Trophoblast cell (in vitro differentiated cells and primary cell): ENCODE measurements around the gene DIAPH1.

Source experiments
- DNase-seq, 2 donors: peaks; one replicate each; pipeline ENCODE4 v3.0.0-alpha.2; 2016
- H2AFZ ChIP-seq: 2 replicates; pipeline ENCODE4 v1.6.1; 2013; ENCODE audit warnings: low read length, moderate library complexity, mild to moderate bottlenecking; ENCODE audit not compliant: insufficient read depth, poor library complexity
- H2AK5ac ChIP-seq: 2 replicates; pipeline ENCODE4 v1.6.1; 2013; ENCODE audit warnings: mild to moderate bottlenecking, low read length
- H2BK120ac ChIP-seq: 2 replicates; pipeline ENCODE4 v1.6.1; 2013; ENCODE audit warnings: low read length, mild to moderate bottlenecking, moderate library complexity; ENCODE audit not compliant: insufficient read depth, poor library complexity
- H2BK12ac ChIP-seq: 2 replicates; pipeline ENCODE4 v1.6.1; 2013; ENCODE audit warnings: mild to moderate bottlenecking, low read length, moderate library complexity
- H2BK5ac ChIP-seq: 2 replicates; pipeline ENCODE4 v1.6.1; 2013; ENCODE audit warnings: low read length, low read depth, moderate library complexity, mild to moderate bottlenecking; ENCODE audit not compliant: poor library complexity
- H3K14ac ChIP-seq: 2 replicates; pipeline ENCODE4 v1.6.1; 2013; ENCODE audit warnings: mild to moderate bottlenecking, low read length
- H3K18ac ChIP-seq: 2 replicates; pipeline ENCODE4 v1.6.1; 2013; ENCODE audit warnings: mild to moderate bottlenecking, low read length
- H3K23ac ChIP-seq: 2 replicates; pipeline ENCODE4 v1.6.1; 2013; ENCODE audit warnings: low read length
- H3K27ac ChIP-seq: 2 replicates; pipeline ENCODE4 v1.5.1; 2013; ENCODE audit warnings: low read depth, mild to moderate bottlenecking, inconsistent platforms, low read length, moderate library complexity
- H3K27me3 ChIP-seq: 2 replicates; pipeline ENCODE4 v1.6.1; 2013; ENCODE audit warnings: inconsistent platforms, mild to moderate bottlenecking, low read length, moderate library complexity; ENCODE audit not compliant: insufficient read depth
- H3K36me3 ChIP-seq, 2 experiments: 1 replicate in 1 of 2; 2 replicates in 1 of 2; pipeline ENCODE4 v1.6.1; 2013; ENCODE audit warnings: low read length in 2 of 2, mild to moderate bottlenecking in 2 of 2, moderate library complexity in 1 of 2; ENCODE audit not compliant: insufficient read depth in 2 of 2, control insufficient read depth in 1 of 2
- H3K4ac ChIP-seq: 2 replicates; pipeline ENCODE4 v1.6.1; 2013; ENCODE audit warnings: low read depth, mild to moderate bottlenecking, low read length, moderate library complexity
- H3K4me1 ChIP-seq, 2 experiments: 1 replicate in 1 of 2; 2 replicates in 1 of 2; pipeline ENCODE4 v1.6.1; 2013; ENCODE audit warnings: low read length in 2 of 2, mild to moderate bottlenecking in 2 of 2, moderate library complexity in 1 of 2; ENCODE audit not compliant: insufficient read depth in 2 of 2, control insufficient read depth in 1 of 2
- H3K4me2 ChIP-seq: 2 replicates; pipeline ENCODE4 v1.6.1; 2013; ENCODE audit warnings: inconsistent platforms, mild to moderate bottlenecking, low read length, moderate library complexity
- H3K4me3 ChIP-seq: 2 replicates; pipeline ENCODE4 v1.5.1; 2013; ENCODE audit warnings: mild to moderate bottlenecking, low read depth, low read length, inconsistent platforms
- H3K79me1 ChIP-seq: one replicate; pipeline ENCODE4 v1.6.1; 2013; ENCODE audit warnings: low read length
- H3K79me2 ChIP-seq: 2 replicates; pipeline ENCODE4 v1.6.1; 2013; ENCODE audit warnings: low read length, mild to moderate bottlenecking; ENCODE audit not compliant: control insufficient read depth, insufficient read depth, poor library complexity
- H3K9ac ChIP-seq: 2 replicates; pipeline ENCODE4 v1.6.1; 2013; ENCODE audit warnings: mild to moderate bottlenecking, low read length
- H3K9me3 ChIP-seq: 2 replicates; pipeline ENCODE4 v1.6.1; 2013; ENCODE audit warnings: low read depth, mild to moderate bottlenecking, control low read depth, inconsistent platforms, low read length; ENCODE audit not compliant: insufficient read depth
- H4K12ac ChIP-seq: 2 replicates; pipeline ENCODE4 v1.6.1; 2013; ENCODE audit warnings: low read depth, mild to moderate bottlenecking, low read length, moderate library complexity
- H4K8ac ChIP-seq: 2 replicates; pipeline ENCODE4 v1.6.1; 2013; ENCODE audit warnings: low read depth, mild to moderate bottlenecking, low read length, moderate library complexity
- H4K91ac ChIP-seq: one replicate; pipeline ENCODE4 v1.6.1; 2013; ENCODE audit warnings: low read depth, mild to moderate bottlenecking, low read length, moderate library complexity
- WGBS: extraction: QIAGEN DNeasy Blood & Tissue Kit; methylation state at CpG from one replicate; pipeline ENCODE4 v1.1.7; 2013; ENCODE audit warnings: missing lambda C conversion rate; ENCODE audit not compliant: insufficient read length, insufficient coverage; ENCODE audit errors: extremely low coverage; 5-methylcytosine and 5-hydroxymethylcytosine counted together

The DIAPH1 gene

DNA sequence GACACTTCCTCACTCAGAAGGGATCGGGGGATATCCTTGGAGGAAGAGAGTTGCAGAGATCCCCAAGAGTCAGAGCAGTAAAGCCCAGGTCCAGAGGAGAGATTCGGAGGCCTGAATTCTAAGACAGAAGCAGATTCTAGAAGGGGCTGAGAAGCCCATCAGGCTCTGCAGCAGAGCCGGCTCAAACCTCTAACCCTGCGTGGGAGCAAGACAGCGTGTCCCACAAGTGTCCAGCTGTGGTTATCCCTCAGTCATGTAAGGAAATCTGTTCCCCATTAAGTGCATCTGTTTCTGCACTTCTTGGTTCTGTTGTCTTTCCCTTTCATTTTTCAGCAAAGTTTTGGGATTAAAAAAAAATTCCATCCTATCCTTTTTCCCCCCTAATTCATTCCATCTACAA lies 4.8 kb upstream of the DIAPH1 start:
- H4K91ac ChIP-seq, result no peak overlapping the region
- H3K4me3 ChIP-seq, result no peak overlapping the region
- no peak overlapping the region for H3K4me2 ChIP-seq
- H3K4me1 ChIP-seq, result no peaks in the 10 kb centered on the region
- H3K18ac ChIP-seq, result no peak overlapping the region
- no peak overlapping the region for H2AK5ac ChIP-seq
- H3K14ac ChIP-seq, result no peak overlapping the region
- H3K79me1 ChIP-seq, result peaks cover 1% of the 10 kb centered on the region
- no peak overlapping the region for H3K27ac ChIP-seq
- H3K23ac ChIP-seq, result no peak overlapping the region
- H3K36me3 ChIP-seq, result peaks cover 34 to 45% of the 10 kb centered on the region in 2 experiments
- H3K27me3 ChIP-seq, result no peaks in the 10 kb centered on the region
- WGBS, result no CpG with 5 or more reads among the region's 5 CpGs
- peaks cover 1% of the 10 kb centered on the region for H3K79me2 ChIP-seq
- H4K8ac ChIP-seq, result no peak overlapping the region
- no peak overlapping the region for H4K12ac ChIP-seq
- no peak overlapping the region for H3K9ac ChIP-seq
- H3K4ac ChIP-seq, result no peak overlapping the region
- no peak for DNase-seq
- H2AFZ ChIP-seq, result no peak overlapping the region
- H3K9me3 ChIP-seq, result no peaks in the 10 kb centered on the region
- H2BK5ac ChIP-seq, result no peak overlapping the region
- H2BK120ac ChIP-seq, result no peak overlapping the region
- H2BK12ac ChIP-seq, result no peak overlapping the region

DNA sequence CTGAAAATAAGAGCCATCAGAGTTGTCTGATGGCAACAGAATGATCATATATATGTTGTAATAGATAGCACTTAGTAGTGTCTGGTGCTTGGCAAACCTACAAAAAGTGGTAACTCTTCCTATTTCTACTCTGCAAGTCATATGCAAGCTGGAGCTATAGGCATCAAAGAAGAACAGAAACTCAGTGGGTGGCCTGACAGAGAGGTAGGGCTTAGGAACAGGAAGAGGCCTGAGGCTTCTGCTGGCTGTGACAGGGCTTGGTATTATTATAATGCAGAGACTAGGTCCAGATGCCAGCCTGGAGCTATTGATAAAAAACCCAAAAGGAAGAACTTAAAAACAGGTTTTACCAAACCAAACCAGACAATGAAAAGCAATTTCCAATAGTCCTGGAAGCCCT lies 4.4 kb upstream of the DIAPH1 start:
- Histone ChIP-seq H2AK5ac (no peak overlapping the region), H3K79me2 (peaks cover 5% of the 10 kb centered on the region), H4K8ac (no peak overlapping the region), H3K27ac (no peak overlapping the region), H3K23ac (no peak overlapping the region), H3K79me1 (peaks cover 5% of the 10 kb centered on the region), H3K4me2 (no peak overlapping the region), H3K4me3 (no peak overlapping the region), H3K36me3 (peaks cover 31 to 40% of the 10 kb centered on the region in 2 experiments), H4K12ac (no peak overlapping the region), H2BK120ac (no peak overlapping the region), H4K91ac (no peak overlapping the region), H3K9ac (no peak overlapping the region), H3K27me3 (no peaks in the 10 kb centered on the region), H2AFZ (no peak overlapping the region), H3K18ac (no peak overlapping the region), H2BK5ac (no peak overlapping the region), H2BK12ac (no peak overlapping the region), H3K9me3 (no peaks in the 10 kb centered on the region), H3K4ac (no peak overlapping the region), H3K14ac (no peak overlapping the region), H3K4me1 (no peaks in the 10 kb centered on the region)
- DNase-seq, result no peak

DNA sequence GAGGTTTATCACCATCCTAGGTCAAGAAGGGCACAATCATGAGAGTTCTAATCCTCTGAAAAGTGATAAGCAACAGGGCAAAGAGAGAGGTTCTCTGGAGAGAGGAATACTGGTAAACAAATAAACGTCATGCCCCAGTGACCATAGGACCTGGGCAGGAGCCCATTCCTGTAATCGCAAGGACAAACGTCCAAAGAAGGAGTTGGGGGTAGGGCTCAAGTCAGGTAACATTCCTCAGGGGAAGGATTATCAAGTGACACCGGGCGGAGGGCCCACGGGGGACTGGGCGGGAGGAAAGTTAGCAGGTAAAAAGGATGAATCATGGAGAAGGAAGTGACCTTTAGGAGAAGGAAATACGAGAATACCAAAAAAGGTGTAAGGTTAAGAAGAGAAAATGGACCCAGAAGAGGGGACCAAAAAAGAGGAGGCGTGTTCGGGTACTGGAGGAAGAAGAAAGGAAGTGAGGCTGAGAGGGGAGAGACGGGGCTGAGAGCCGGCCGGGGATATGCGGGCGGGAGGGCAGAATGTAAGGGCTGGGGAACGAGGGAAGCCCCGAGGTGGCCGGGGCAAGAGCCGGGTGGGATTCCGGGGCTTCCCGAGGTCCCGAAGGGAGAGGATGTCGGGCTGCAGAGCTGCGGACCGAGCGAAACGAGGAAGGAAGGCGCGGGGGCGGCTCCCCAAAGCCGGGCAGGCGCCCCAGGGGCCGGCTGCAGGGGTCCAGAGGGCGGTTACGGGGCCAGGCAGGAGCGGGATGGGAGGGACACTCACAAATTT lies 583 bp downstream of the DIAPH1 start:
- no peaks in the 10 kb centered on the region for H3K27me3 ChIP-seq
- peaks cover 5% of the 10 kb centered on the region for H3K79me1 ChIP-seq
- peak overlapping the region; percentile 45 for H2BK120ac ChIP-seq
- H2AK5ac ChIP-seq, result no peak overlapping the region
- no CpG with 5 or more reads among the region's 36 CpGs for WGBS
- peak overlapping the region; percentile 54 for H3K18ac ChIP-seq
- no peak overlapping the region for H3K23ac ChIP-seq
- no peaks in the 10 kb centered on the region for H3K9me3 ChIP-seq
- H4K91ac ChIP-seq, result peak overlapping the region; percentile 28
- H3K36me3 ChIP-seq, result peaks cover 8 to 15% of the 10 kb centered on the region in 2 experiments
- peak overlapping the region; percentile 96 for H3K9ac ChIP-seq
- H3K4me1 ChIP-seq, result no peaks in the 10 kb centered on the region
- H3K4me2 ChIP-seq, result peak overlapping the region; percentile 72
- H3K79me2 ChIP-seq, result peaks cover 15% of the 10 kb centered on the region
- peak overlapping the region; percentile 87 for H3K27ac ChIP-seq
- H2BK5ac ChIP-seq, result peak overlapping the region; percentile 78
- peak overlapping the region; percentile 13 for H3K4ac ChIP-seq
- H4K12ac ChIP-seq, result peak overlapping the region; percentile 43
- peak overlapping the region; percentile 13 for H4K8ac ChIP-seq
- H2AFZ ChIP-seq, result peak overlapping the region; percentile 12
- H2BK12ac ChIP-seq, result no peak overlapping the region
- peak overlapping the region; percentile 38 for H3K14ac ChIP-seq
- DNase-seq, result peak; percentile 82 to 92
- peak overlapping the region; percentile 87 for H3K4me3 ChIP-seq

DNA sequence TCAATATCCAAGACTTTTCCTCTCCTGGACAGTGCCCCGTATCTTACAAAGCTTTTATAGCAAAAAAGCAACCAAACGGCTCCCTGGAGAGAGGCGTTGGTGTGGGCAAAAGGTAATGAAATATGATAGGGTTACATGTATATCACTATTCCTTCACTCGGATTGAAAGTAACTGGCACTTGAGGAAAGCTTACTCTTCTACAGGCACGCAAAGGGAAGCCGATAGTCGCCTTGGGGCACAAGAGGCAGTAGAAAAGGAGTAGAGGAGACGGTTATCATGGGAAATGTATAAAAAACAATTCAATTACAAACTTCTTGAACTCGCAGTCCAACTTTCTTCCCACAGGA lies 1.1 kb downstream of the DIAPH1 start:
- Histone ChIP-seq H2AK5ac (no peak overlapping the region), H2BK5ac (peak overlapping the region; percentile 19), H3K9ac (peak overlapping the region; percentile 35), H3K27me3 (no peaks in the 10 kb centered on the region), H3K36me3 (peaks cover 8 to 14% of the 10 kb centered on the region in 2 experiments), H4K12ac (no peak overlapping the region), H3K23ac (no peak overlapping the region), H3K79me2 (peaks cover 15% of the 10 kb centered on the region), H3K27ac (no peak overlapping the region), H3K79me1 (peaks cover 5% of the 10 kb centered on the region), H3K18ac (no peak overlapping the region), H2AFZ (no peak overlapping the region), H3K4me1 (no peaks in the 10 kb centered on the region), H4K91ac (no peak overlapping the region), H4K8ac (no peak overlapping the region), H3K4ac (peak overlapping the region; percentile 53), H3K4me3 (peak overlapping the region; percentile 87), H2BK120ac (no peak overlapping the region), H3K14ac (no peak overlapping the region), H3K9me3 (no peaks in the 10 kb centered on the region), H2BK12ac (no peak overlapping the region), H3K4me2 (peak overlapping the region; percentile 72)
- no peak for DNase-seq
- WGBS, result no CpG with 5 or more reads among the region's 9 CpGs
